Measurements from ENCODE around the gene KRT79.

- TF ChIP-seq REST (IDR thresholded peaks at IDR 0.05; ENCODE audit: borderline replicate concordance), result no peak
- no peak for TF ChIP-seq CTCF (IDR thresholded peaks at IDR 0.05; ENCODE audit: poor library complexity, severe bottlenecking)
Observed at GRCh38 chr12:52835271-52836041, 1.3 kb upstream of the KRT79 start.
